ENCODE results near the gene SAMD9L.

Gene SAMD9L

GRCh38 chr7:93148144-93148543 is at the start of gene SAMD9L:
SAMD9L (minus strand) TSS chr7:93148385; CDS start chr7:93135971, 12,414 bp downstream.
- no peak for DNase-seq

GRCh38 chr7:93196336-93196735 is 48.2 kb upstream of the SAMD9L start:
- DNase-seq, result no peak

DNA sequence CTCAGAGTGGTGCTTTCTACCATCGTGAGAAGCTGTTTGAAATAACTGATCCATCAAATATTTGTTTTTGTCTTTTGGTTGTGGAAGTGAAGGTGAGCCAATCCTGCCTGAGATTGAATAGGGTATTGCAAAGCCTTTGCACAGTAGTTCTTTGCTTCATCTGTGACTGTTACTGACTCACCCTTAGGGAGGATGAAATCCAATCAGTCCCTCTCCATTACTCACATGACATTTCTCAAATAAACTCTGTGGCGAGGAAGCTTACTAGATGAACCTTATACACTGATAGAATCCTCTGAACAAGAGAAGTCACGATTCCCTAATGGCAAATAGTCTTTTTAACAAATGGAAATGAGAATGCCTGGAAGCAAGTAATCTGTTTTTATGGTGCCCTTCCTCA is 46.2 kb upstream of the SAMD9L start:
- DNase-seq, result no peak

DNA sequence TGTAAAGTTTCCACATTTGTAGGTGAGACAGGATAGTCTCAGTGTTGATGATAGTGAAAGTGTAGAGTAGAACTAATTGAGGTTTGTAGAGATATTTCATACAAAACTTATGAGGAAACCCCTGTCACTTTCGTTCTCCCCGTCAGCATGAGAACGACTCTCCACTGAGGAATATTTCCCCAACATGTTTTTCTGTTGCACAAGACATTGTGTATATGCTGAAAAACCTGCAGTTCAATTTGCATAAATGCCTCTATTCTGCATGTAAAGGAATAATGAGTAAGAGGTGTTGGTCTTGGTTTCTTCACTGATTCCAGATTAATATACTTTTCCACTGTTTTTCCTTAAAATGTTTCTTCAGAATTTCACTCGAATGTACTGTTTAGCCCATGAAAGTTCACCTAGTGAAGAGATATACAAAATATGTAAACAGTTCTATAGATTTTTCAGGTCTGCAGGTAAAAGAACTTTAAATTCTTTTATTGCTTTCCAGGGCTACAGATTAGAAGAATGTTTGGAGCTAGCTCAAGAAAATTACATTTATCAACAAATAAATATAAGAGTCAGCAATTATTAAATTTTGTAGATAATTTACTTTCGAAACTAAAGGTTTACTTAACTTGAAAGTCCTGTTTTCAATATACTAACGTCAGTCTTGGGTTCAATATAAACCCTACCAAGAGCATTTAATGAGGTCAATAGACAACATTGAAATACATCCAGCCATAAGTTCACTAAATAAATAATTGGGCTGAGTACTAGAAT is 40.9 kb upstream of the SAMD9L start:
- DNase-seq, result no peak

DNA sequence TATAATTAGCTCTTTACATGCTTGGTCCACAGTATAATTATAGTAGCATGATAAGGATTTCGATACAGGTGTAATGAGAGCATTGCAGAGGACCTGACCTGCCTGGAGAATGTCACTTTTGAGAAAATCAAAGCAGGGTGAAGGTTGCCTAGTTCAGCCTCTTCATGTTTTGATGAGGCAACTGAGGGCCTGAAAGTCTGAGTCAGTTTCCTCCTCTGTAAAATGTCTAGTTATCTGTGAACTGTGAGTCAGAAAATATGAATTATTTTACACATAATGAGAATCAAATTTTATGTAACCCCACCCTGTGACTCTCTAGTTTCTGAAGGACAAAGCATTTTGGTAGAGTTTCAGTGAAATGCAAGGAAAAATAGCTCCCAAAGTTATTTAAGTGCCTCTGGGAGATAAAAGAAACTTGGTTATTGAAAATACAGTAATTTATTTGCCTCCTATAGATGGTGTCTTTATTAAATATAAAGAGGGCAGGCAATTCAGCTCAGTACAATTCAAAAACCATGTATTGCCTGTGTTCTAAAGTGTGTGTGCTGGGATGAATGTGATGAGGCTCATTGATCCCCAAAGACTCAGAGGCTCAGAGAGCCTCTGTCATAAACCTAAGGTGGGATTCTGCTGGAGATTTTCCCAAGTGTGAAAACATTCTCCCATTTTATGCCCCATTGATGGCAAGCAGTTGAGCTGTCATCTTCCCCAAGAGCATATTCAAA is 37.3 kb upstream of the SAMD9L start:
- no peak for DNase-seq

GRCh38 chr7:93179173-93179572 is 31.0 kb upstream of the SAMD9L start:
- DNase-seq, result no peak

DNA sequence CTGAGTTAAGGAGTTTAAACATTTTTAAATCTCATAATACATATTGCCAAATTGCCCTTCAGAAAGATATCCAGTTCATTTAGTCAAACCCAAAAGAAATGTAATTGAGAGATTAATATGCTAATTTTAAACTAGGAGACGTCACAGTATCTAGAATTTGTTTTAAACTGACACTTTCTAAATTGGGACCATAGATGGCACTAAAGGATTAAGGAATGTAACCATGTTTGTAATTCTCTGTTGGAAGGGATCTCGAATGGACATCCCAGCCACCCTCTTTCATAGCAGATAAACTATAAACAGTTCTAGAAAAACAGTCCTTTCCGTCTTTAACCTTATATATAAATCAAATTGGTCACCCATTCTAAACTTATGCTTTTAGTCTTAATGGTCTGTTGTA is 30.0 kb upstream of the SAMD9L start:
- DNase-seq, result no peak

DNA sequence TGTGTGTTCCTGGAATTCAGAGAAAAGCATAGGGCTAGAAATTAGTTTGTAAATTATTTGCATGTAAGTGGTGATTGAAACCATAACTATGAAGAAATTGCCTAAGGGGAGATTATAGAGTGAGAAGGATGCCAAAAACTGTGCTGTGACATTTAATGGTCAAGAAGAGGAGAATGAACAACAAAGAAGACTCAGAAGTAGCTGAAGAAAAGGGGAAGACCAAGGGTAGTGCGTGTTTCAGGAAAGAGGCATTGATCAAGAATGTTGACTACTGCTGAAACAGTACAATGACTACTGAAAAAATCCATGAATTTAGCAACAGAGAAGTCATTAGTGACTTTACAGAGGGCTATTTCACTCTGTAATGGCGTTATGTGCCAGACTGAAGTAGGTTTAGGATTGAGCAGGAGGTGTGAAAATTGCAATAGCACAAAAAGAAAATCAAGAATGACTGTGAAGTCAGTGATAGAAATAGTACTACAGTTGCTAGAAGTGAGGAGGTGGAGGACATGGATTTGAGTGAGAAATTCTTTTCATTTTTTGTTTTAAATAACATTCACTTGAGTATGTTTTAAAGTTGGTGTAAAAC is 28.9 kb upstream of the SAMD9L start:
- no peak for DNase-seq

DNA sequence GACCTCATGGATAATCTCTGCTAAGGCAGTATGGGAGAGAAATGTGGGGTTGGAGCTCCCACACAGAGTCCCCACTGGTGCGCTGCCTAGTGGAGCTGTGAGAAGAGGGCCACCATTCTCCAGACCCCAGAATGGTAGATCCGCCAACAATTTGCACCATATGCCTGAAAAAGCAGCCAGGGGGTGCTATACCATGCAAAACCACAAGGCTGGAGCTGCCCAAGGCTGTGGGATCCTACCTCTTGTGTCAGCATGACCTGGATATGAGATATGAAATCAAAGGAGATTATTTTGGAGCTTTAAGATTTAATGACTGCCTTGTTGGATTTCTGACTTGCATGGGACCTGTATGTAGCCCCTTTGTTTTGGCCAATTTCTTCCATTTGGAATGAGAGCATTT is 27.0 kb upstream of the SAMD9L start:
- no peak for DNase-seq

DNA sequence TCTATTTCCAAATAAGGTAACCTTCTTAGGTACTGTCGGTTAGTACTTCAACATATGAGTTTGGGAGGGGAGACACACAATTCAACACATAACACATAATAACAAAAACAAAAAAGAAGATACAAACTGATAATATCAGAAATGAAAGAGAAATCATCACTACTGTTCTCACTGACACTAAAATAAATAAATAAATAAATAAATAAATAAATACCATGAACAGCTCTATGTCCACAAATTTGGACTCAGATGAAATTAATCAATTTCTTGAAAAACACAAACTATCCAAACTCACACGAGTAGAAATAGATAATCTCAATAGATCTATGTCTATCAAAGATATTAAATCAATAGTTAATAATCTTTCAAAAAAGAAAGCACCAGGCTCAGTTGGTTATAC is 24.5 kb upstream of the SAMD9L start:
- no peak for DNase-seq

- DNase-seq, result no peak
Measured at GRCh38 chr7:93171606-93172226, 23.5 kb upstream of the SAMD9L start.

DNA sequence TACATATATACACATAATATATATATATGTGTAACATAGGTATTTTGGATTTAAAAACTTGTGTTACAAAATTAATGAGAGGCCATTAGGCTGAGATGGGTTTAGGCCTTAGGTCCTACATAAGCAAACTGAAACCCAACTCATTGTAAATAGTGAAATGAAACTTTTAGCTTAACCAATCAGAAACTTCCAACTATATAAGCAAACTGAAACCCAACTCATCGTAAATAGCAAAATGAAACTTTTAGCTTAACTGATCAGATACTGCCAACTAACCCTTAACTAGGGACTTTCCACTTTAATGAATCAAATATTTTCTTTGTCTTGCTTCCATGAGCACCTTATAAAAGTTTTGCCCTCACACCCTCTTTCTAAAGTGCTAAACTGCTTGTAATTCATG is 17.3 kb upstream of the SAMD9L start:
- no peak for DNase-seq

DNA sequence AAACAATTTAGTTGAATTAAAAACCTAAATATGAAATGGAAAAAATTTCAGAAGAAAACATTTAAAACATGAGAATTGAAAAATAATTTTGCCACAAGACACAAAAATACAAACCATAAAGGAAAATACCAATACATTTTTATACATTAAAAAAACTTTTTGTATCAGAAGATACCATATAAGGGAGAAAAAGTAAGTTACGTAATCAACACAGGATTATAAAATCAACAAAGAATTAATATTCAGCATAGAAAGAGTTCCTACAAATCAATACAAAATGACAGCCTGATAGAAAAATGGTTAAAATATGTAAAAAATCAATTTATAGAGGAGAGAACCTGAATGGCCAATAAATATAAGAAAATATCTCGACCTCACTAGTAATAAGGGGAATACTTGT is 16.6 kb upstream of the SAMD9L start:
- no peak for DNase-seq

- no peak for DNase-seq
Measured at GRCh38 chr7:93161181-93161762, 13.1 kb upstream of the SAMD9L start.

GRCh38 chr7:93160410-93160809 is 12.2 kb upstream of the SAMD9L start:
- no peak for DNase-seq

- DNase-seq, result no peak
Measured at GRCh38 chr7:93159490-93159889, 11.3 kb upstream of the SAMD9L start.

DNA sequence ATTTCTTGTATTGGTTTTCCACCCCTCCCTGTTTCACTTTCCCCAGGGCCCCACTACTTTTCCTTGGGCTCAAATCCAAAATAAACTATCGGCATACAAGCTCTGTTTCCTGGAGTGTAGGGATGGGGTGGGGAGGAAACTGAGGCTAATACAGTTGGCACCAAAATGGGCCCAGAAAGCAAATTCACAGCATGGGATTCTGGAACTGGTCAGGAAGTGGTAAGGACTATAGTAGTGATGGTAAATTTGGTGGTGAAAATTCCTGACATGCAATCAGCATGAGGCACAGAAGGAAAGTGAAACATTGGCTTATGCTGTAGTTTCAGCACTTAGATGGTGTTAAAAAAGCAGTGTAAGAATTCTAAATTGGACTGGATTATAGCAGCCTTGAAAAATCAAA is 8.7 kb upstream of the SAMD9L start:
- no peak for DNase-seq

DNA sequence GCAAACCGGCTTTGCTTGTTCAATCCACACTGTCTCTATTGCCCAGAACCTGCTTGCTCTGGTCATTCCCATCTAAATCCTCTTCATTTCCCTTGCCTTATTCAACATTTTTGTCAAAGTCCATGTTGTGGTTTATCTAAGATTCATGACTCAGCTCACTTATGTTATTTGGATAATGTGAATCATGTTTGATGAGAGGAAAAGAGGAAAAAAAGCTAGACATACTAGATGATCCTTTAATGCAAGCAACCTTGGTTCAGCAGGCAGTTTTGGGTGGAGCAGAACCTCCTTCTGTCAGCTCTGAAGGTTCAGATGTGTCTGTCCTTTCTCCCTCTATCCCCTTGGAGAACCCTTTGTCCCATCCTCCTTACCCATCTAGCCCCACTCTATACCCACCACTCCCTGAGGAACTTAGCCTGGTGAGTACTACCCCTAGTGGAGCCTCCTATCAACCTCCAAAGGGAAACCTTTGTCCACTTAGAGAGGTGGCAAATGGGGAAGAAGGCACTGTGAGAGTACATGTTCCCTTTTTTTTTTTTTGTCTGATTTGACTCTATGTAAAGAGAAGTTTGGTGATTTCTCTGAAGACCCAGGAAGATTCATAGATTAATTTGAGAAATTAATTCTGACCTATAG is 2.1 kb upstream of the SAMD9L start:
- DNase-seq, result no peak

- no peak for DNase-seq
Measured at GRCh38 chr7:93148727-93149126, 542 bp upstream of the SAMD9L start.

GRCh38 chr7:93147363-93147762 is 822 bp downstream of the SAMD9L start:
- peak; percentile 3 for DNase-seq

GRCh38 chr7:93146472-93147141 is 1.6 kb downstream of the SAMD9L start:
- DNase-seq, result no peak

DNA sequence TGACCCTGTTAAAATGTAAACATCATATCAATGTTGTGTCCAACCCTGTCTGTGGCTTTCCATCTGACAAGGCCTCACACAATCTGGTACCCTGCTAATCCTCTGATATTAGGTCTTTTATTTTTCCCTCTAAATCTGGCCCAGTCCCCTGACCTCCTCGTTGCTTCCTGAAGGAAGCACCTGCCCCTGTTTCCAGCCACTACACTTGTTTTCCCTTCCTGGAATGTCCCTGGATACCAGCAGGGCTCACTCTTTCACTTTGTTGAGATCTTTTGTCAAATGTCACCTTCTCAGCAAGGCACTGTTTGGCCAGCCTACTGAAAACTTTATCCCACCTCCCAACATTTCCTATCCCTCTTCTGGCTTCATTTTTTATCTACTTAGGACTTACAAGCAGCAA is 2.1 kb downstream of the SAMD9L start:
- DNase-seq, result no peak

All from stimulated activated CD4-positive, alpha-beta T cell treated with anti-CD3 and anti-CD28 coated beads, Interleukin-12 subunit alpha, Interleukin-12 subunit beta, amount 100 ng/mL, for 4 hours (primary cell).